Neural cell (in vitro differentiated cells): Measurements from ENCODE around the gene PRKCE. TPM values are rescaled to one million over a fixed set of nuclear protein-coding genes. Genes with fewer than 3 reads are reported as not detected.

Experiments
- H2AFZ ChIP-seq: fragments of 200-600, 300-800 bp; sonication (generic), shearing (Covaris generic); 2 replicates; pipeline ENCODE4 v1.6.0; 2014; ENCODE audit warnings: low read depth, mild to moderate bottlenecking, antibody characterized with exemption, low read length, moderate library complexity
- H3F3A ChIP-seq: fragments of 200-600 bp; shearing (Covaris generic); 2 replicates; pipeline ENCODE4 v1.6.1; 2016; ENCODE audit warnings: mild to moderate bottlenecking, moderate library complexity, mixed read lengths, antibody characterized with exemption, low read length; ENCODE audit not compliant: insufficient read depth, poor library complexity, severe bottlenecking
- H3K27ac ChIP-seq: fragments of 200-600, 300-800 bp; sonication (generic), shearing (Covaris generic); 2 replicates; pipeline ENCODE4 v1.5.1; 2014; ENCODE audit warnings: mild to moderate bottlenecking, low read length, moderate library complexity
- H3K27me3 ChIP-seq: fragments of 300-800, 200-600 bp; sonication (generic), shearing (Covaris generic); 2 replicates; pipeline ENCODE4 v1.6.0; 2014; ENCODE audit warnings: mild to moderate bottlenecking, low read depth, low read length, moderate library complexity; ENCODE audit not compliant: insufficient read depth
- H3K36me3 ChIP-seq: fragments of 300-800, 200-600 bp; sonication (generic), shearing (Covaris generic); 2 replicates; pipeline ENCODE4 v1.5.1; 2014; ENCODE audit warnings: mild to moderate bottlenecking, antibody characterized with exemption, low read length, moderate library complexity; ENCODE audit not compliant: insufficient read depth
- H3K4me2 ChIP-seq: fragments of 300-800, 200-600 bp; sonication (generic), shearing (Covaris generic); 2 replicates; pipeline ENCODE4 v1.6.0; 2014; ENCODE audit warnings: mild to moderate bottlenecking, low read length
- H3K4me3 ChIP-seq: fragments of 300-800, 200-600 bp; sonication (generic), shearing (Covaris generic); 2 replicates; pipeline ENCODE4 v1.5.1; 2014; ENCODE audit warnings: mild to moderate bottlenecking, low read length, moderate library complexity
- H3K79me2 ChIP-seq: fragments of 200-600 bp; shearing (Covaris generic); replicated peaks from 2 replicates; pipeline ENCODE4 v1.6.0; 2014; ENCODE audit warnings: mild to moderate bottlenecking, low read length, moderate library complexity; ENCODE audit not compliant: insufficient read depth
- H3K9ac ChIP-seq: fragments of 300-800, 200-600 bp; sonication (generic), shearing (Covaris generic); 2 replicates; pipeline ENCODE4 v1.6.1; 2016; ENCODE audit warnings: mild to moderate bottlenecking, low read length, mixed read lengths
- H3K9me2 ChIP-seq: fragments of 200-600 bp; shearing (Covaris generic); 2 replicates; pipeline ENCODE4 v1.6.1; 2016; ENCODE audit warnings: mild to moderate bottlenecking, low read length, mixed read lengths; ENCODE audit not compliant: insufficient read depth
- H3K9me3 ChIP-seq: fragments of 200-600, 300-800 bp; sonication (generic), shearing (Covaris generic); 2 replicates; pipeline ENCODE4 v1.6.1; 2016; ENCODE audit warnings: mild to moderate bottlenecking, mixed run types, low read length, moderate library complexity, mixed read lengths
- H4K20me1 ChIP-seq: fragments of 200-600 bp; shearing (Covaris generic); 2 replicates; pipeline ENCODE4 v1.6.1; 2016; ENCODE audit warnings: mild to moderate bottlenecking, mixed run types; ENCODE audit not compliant: insufficient read depth
- EZH2 ChIP-seq: fragments of 200-600, 300-800 bp; shearing (Covaris generic), sonication (generic); IDR thresholded peaks from 2 replicates; pipeline ENCODE4 v1.6.1; 2014; ENCODE audit warnings: antibody characterized with exemption, low read length, borderline replicate concordance, mild to moderate bottlenecking; ENCODE audit not compliant: insufficient read depth, poor library complexity, severe bottlenecking
- MXI1 ChIP-seq: fragments of 450-650 bp; conservative IDR thresholded peaks from 2 replicates; pipeline ENCODE4 v1.6.1; 2014; ENCODE audit warnings: antibody characterized with exemption, mild to moderate bottlenecking; ENCODE audit not compliant: poor library complexity, severe bottlenecking
- POLR2AphosphoS5 ChIP-seq: IDR thresholded peaks from 2 replicates; pipeline ENCODE4 v1.6.1; 2012
- RAD21 ChIP-seq: fragments of 450-650 bp; conservative IDR thresholded peaks from 2 replicates; pipeline ENCODE4 v1.6.1; 2014; ENCODE audit warnings: antibody characterized with exemption, mild to moderate bottlenecking, moderate library complexity
- SMC3 ChIP-seq: fragments of 450-650 bp; conservative IDR thresholded peaks from 2 replicates; pipeline ENCODE4 v1.6.1; 2014; ENCODE audit warnings: antibody characterized with exemption, mild to moderate bottlenecking, moderate library complexity; ENCODE audit not compliant: poor library complexity
- TAF1 ChIP-seq: IDR thresholded peaks from 2 replicates; pipeline ENCODE4 v1.6.1; 2012; ENCODE audit warnings: low read depth
- polyA plus RNA-seq: library from polyadenylated mRNA; depleted of rRNA; stranded (reverse); fragments of >200 nt; gene quantifications from 2 replicates; pipeline ENCODE4 v1.2.3, GENCODE V29; 2014
- TF ChIP-seq, protein P1 (sequence below): fragments of 450-650 bp; IDR thresholded peaks from 2 replicates; pipeline ENCODE4 v1.5.1; 2014; ENCODE audit warnings: antibody characterized with exemption, mild to moderate bottlenecking, moderate library complexity; ENCODE audit not compliant: poor library complexity, severe bottlenecking

Gene PRKCE
- polyA plus RNA-seq, 1 donor from 2014 or later: 5.4 TPM

DNA sequence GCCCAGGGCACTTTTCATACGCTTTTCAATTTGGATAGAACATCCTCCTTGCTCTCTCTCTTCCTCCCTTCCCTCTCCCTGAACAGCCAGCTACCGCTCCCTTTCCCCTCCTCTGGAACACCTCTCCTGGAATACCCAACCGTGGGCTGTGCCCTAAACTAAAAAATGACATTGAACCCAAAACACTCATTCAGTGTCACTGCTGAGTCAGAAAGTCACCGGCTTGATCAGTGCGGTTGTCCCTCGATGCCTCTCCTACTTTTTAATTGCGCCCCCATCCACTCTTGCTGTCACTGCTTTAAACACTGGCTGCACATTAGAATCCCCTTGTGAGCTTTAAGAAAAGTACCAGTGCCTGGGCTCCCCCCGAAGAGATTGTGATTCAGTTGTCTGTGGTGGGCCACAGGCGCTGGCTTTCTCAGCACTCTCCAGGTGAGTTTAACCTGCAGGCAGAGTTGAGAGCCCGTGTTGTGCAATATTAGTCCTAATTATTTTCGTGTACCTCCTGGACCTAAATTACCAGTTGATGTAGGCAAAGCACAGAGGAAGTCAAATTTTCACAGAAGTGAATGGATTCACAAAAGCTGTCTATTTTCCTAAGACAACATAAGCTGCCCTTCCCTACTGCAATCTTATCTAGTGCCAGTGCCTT, 302.0 kb downstream of the PRKCE start:
- no peak overlapping the region for H3K27ac ChIP-seq
- no peaks in the 10 kb centered on the region for H3K9me3 ChIP-seq
- no peak overlapping the region for H3K4me3 ChIP-seq
- no peaks in the 10 kb centered on the region for H3F3A ChIP-seq
- no peaks in the 10 kb centered on the region for H3K27me3 ChIP-seq
- no peak overlapping the region for H2AFZ ChIP-seq
- no peak overlapping the region for H3K9ac ChIP-seq
- H3K36me3 ChIP-seq: no peaks in the 10 kb centered on the region
- TF ChIP-seq TAF1 (no peak), POLR2AphosphoS5 (no peak), RAD21 (no peak), SMC3 (no peak)
- no peak overlapping the region for H3K4me2 ChIP-seq
- H3K79me2 ChIP-seq: no peaks in the 10 kb centered on the region
- no peaks in the 10 kb centered on the region for H3K9me2 ChIP-seq
- no peaks in the 10 kb centered on the region for H4K20me1 ChIP-seq

DNA sequence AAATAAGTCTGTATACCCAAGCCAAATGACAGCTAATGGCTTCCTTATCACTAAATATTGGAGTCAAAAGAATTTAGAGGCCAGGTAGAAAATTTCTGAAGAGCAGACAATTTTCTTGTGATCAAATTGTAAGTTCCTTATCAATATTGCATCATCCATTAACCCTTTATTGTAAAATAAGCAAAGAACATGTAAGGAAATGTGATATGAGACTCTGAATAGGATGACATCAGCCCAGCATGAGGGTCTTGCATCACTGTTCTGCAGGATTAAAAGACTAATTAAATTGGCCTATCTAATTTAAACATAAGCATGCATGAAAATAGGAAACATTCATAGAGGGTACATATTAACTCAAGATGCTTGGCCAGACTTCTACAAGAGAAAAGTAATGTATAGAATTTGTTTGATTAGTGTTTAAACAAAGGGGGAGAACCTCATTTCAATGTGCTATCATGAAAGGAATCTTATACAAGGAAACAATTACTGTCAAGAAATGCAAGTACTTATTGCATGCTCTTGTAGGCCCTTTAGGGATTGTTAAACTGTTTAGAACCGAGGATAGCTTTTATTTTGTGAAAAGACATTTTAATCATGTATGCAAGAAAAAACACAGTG, 302.9 kb downstream of the PRKCE start:
- no peak overlapping the region for H3K4me3 ChIP-seq
- H2AFZ ChIP-seq: no peak overlapping the region
- no peaks in the 10 kb centered on the region for H3K9me3 ChIP-seq
- H3F3A ChIP-seq: no peaks in the 10 kb centered on the region
- no peak overlapping the region for H3K9ac ChIP-seq
- no peaks in the 10 kb centered on the region for H3K79me2 ChIP-seq
- no peaks in the 10 kb centered on the region for H3K9me2 ChIP-seq
- no peaks in the 10 kb centered on the region for H3K36me3 ChIP-seq
- no peak overlapping the region for H3K4me2 ChIP-seq
- no peaks in the 10 kb centered on the region for H3K27me3 ChIP-seq
- no peak overlapping the region for H3K27ac ChIP-seq
- H4K20me1 ChIP-seq: no peaks in the 10 kb centered on the region
- TF ChIP-seq MXI1: no peak
- TF ChIP-seq EZH2: no peak
- no peak for TF ChIP-seq SMC3
- TF ChIP-seq, protein P1, sequence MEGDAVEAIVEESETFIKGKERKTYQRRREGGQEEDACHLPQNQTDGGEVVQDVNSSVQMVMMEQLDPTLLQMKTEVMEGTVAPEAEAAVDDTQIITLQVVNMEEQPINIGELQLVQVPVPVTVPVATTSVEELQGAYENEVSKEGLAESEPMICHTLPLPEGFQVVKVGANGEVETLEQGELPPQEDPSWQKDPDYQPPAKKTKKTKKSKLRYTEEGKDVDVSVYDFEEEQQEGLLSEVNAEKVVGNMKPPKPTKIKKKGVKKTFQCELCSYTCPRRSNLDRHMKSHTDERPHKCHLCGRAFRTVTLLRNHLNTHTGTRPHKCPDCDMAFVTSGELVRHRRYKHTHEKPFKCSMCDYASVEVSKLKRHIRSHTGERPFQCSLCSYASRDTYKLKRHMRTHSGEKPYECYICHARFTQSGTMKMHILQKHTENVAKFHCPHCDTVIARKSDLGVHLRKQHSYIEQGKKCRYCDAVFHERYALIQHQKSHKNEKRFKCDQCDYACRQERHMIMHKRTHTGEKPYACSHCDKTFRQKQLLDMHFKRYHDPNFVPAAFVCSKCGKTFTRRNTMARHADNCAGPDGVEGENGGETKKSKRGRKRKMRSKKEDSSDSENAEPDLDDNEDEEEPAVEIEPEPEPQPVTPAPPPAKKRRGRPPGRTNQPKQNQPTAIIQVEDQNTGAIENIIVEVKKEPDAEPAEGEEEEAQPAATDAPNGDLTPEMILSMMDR: no peak

DNA sequence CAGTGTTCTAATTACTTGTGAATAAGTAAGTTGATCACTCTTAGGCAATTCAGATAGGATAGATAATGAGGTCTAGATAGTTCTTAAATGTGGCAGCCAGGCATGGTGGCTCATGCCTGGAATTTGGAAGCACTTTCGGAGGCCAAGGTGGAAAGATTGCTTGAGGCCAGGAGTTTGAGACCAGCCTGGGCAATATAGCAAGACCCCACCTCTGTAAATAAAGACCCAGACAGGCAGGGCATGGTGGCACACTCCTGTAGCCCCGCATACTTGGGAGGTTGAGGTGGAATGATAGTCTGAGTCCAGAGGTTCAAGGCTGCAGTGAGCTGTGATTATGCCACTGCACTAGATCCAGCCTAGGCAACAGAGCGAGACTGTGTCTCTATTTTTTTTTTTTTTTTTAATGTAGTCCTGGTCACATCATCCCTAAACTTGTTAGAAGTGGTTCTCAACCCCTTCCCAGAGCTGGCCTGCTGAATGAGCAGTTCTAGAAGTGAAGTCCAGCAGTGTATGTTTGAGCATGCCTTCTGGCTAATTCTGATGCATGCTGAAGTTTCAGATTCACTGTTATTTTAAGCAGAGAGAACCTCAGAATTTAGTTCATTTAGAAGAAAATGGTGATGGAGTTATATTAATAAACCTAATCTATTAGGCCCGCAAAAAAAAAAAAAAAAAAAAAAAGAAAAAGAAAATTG, 306.2 kb downstream of the PRKCE start:
- Histone ChIP-seq H3K9me2 (no peaks in the 10 kb centered on the region), H3F3A (no peaks in the 10 kb centered on the region), H3K9ac (no peak overlapping the region), H2AFZ (no peak overlapping the region), H3K27me3 (no peaks in the 10 kb centered on the region), H3K4me2 (no peak overlapping the region), H3K36me3 (no peaks in the 10 kb centered on the region), H3K9me3 (no peaks in the 10 kb centered on the region), H4K20me1 (no peaks in the 10 kb centered on the region), H3K4me3 (no peak overlapping the region), H3K27ac (no peak overlapping the region), H3K79me2 (no peaks in the 10 kb centered on the region)
- no peak for TF ChIP-seq SMC3
